Measurements from ENCODE around the gene GCH1. TPM values are rescaled to one million over a fixed set of nuclear protein-coding genes. Genes with fewer than 3 reads are reported as not detected.
"Not testable (repeated sequence)": the region's sequence is repeated elsewhere in the genome, so short reads cannot be mapped to it uniquely, and the experiment has no call there.

The GCH1 gene
- total RNA-seq, 4 donors from 2014 or later = 9.4 to 27.9 (median 18.7) TPM

GRCh38 chr14:54909817-54910558 lies 7.4 kb upstream of the GCH1 start:
- ATAC-seq (ENCODE audit: low FRiP score) (no peak), DNase-seq (ENCODE audit: low spot score) (no peak)
- TF ChIP-seq, protein P1, sequence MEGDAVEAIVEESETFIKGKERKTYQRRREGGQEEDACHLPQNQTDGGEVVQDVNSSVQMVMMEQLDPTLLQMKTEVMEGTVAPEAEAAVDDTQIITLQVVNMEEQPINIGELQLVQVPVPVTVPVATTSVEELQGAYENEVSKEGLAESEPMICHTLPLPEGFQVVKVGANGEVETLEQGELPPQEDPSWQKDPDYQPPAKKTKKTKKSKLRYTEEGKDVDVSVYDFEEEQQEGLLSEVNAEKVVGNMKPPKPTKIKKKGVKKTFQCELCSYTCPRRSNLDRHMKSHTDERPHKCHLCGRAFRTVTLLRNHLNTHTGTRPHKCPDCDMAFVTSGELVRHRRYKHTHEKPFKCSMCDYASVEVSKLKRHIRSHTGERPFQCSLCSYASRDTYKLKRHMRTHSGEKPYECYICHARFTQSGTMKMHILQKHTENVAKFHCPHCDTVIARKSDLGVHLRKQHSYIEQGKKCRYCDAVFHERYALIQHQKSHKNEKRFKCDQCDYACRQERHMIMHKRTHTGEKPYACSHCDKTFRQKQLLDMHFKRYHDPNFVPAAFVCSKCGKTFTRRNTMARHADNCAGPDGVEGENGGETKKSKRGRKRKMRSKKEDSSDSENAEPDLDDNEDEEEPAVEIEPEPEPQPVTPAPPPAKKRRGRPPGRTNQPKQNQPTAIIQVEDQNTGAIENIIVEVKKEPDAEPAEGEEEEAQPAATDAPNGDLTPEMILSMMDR (IDR thresholded peaks at IDR 0.05) = no peak

DNA sequence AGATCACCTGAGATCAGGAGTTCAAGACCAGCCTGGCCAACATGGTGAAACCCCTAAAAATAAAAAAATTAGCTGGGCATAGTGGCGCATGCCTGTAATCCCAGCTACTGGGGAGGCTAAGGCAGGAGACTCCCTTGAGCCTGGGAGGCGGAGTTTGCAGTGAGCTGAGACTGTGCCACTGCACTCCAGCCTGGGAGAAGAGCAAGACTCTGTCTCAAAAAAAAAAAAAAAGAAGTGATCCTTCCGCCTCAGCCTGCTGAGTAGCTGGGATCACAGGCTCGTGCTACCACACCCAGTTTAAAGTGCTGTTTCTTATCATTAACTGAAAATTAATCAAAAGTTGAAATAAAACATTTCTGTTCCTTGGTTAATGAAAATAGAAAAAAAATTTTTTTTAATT lies 6.3 kb upstream of the GCH1 start:
- DNase-seq (ENCODE audit: low spot score); ATAC-seq (ENCODE audit: low FRiP score): not testable (repeated sequence)

DNA sequence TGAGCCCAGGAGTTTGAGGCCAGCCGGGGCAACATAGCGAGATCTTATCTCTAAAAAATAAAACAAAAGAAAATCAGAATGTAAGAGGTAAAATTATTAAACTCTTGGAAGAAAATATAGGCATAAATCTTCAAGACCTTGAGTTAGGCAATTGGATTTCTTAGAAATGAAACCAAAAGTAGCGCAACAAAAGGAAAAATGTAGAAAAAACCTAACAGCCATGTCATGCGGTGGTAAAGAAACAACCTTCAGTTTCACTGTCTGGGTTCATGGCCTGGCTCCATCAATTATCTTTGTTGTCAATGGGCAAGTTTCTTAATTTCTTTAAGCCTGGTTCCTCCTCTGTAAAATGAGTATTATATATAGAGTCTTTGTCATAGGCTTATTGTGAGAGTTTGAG lies 5.6 kb upstream of the GCH1 start:
- TF ChIP-seq, protein P1 (IDR thresholded peaks at IDR 0.05) = no peak
- ATAC-seq (ENCODE audit: low FRiP score) = no peak
- DNase-seq (ENCODE audit: low spot score) = no peak

DNA sequence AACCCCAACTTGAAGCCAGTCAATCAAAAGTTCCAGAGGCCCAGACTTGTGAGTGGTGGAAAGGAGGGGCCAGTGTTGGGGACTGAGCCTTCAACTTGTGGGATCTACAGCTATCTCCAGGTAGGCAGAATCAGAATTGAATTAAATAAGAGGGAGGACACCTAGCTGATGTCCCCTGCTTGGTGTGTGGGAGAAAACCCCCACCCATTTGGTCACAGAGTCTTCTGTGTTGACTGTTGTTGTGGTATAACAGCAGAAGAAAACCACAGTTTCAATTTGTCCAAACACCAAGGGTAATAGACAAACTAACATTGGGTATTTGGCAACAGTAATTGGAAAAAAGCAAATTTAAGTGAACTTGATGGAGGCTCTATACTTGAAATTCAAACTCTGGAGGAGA lies 3.4 kb upstream of the GCH1 start:
- ATAC-seq (ENCODE audit: low FRiP score) = no peak
- no peak for DNase-seq (ENCODE audit: low spot score)
- TF ChIP-seq, protein P1 (IDR thresholded peaks at IDR 0.05) = no peak

DNA sequence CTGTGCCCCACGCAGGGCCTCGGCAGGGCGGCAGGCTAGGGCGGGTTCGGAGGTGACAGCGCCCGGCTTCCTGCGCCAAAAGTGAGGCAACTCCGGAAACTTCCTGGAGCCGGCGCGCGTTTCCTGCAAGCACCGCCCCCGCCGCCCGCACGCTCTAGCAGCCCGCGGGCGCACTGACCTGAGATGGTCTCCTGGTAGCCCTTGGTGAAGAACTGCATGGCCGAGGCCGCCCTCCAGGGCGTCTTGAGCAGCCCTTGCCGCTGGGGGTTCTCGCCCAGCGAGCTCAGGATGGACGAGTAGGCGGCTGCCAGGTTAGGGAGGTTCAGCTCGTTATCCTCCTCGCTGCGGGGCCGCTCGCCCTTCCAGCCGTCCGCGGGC lies 494 bp downstream of the GCH1 start:
- TF ChIP-seq, protein P1 (IDR thresholded peaks at IDR 0.05) = no peak
- DNase-seq (ENCODE audit: low spot score) (peak; percentile 71), ATAC-seq (ENCODE audit: low FRiP score) (peak; percentile 75)

DNA sequence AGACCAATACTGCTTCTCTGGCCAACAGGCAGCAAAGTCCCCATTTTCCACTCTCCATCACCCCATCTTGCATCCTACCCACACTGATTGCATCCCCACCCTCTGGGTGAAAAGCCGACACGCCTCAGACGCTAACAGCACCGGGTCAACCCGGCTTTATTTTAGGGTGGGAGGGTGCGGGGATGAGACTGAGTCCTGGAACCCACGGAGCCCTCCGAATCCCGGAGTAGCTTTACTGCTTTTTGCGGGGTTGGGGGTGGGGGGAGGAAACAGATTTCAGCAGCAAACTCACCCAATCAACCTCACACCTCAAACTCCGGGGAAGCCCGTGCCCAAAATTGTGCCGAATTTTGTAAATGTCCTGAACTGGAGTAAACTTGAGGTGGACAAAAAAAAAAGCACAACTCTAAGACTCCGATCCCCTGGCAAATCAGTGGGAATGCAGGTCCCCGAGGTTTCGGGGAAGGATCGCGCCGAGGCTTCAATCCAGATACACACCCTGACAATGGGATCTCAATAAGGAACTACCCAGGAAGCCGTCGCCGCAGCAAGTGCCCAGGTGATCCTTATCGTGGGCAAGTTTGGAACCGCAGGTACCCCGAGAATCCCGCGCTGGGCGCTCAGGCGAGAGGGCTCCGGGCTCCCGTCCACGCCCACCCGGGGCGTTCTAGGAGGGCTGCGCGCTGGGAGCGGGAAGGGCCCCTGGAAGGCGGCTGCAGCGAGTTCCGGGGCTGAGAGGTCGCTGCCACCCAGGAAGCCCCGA lies 1.1 kb downstream of the GCH1 start:
- TF ChIP-seq, protein P1 (IDR thresholded peaks at IDR 0.05) = no peak
- no peak for ATAC-seq (ENCODE audit: low FRiP score)

GRCh38 chr14:54899573-54899972 lies 3.1 kb downstream of the GCH1 start:
- DNase-seq (ENCODE audit: low spot score) = no peak
- TF ChIP-seq, protein P1 (IDR thresholded peaks at IDR 0.05) = no peak

More for the DNA sequence above, 1.1 kb downstream of the GCH1 start:
- no peak for DNase-seq (ENCODE audit: low spot score)

DNA sequence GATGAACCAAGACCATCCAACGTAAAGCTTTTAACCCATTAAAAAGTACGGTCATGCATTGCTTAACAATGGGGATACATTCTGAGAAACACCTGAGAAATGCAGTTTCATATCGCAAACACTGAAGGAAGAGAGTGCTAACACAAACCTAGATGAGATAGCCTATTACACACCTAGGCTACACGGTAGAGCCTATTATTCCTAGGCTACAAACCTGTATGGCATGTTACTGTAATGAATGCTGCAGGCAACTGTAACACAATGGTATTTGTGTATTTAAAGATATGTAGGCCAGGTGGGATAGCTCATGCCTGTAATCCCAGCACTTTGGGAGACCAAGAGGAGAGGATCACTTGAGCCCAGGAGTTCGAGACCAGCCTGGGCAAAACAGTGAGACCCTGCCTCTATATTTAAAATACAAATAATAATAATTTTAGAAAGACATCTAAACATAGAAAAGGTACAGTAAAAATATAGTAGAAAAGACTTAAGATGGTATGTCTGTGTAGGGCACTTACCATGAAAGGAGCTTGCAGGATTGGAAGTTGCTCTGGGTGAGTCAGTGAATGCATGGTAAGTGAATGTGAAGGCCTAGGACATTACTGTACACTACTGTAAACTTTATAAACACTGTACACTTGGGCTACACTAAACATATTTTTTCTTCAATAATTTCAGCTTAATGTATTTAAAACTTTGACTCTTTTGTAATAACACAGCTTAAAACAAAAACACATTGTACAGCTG lies 4.6 kb downstream of the GCH1 start:
- ATAC-seq (ENCODE audit: low FRiP score); DNase-seq (ENCODE audit: low spot score): not testable (repeated sequence)

More at GRCh38 chr14:54899573-54899972, 3.1 kb downstream of the GCH1 start:
- no peak for ATAC-seq (ENCODE audit: low FRiP score)

Data from omental fat pad (tissue), 4 donors.